Neural crest cell (in vitro differentiated cells): ENCODE data around the gene MROH2A. TPM values are rescaled to one million over a fixed set of nuclear protein-coding genes. Genes with fewer than 3 reads are reported as not detected.
"Not testable (repeated sequence)": the region's sequence is repeated elsewhere in the genome, so short reads cannot be mapped to it uniquely, and the experiment has no call there.

Experiments used
- DNase-seq: peaks from one replicate; pipeline ENCODE4 v3.0.0; 2021; ENCODE audit warnings: low read depth, mixed read lengths, low spot score
- H3K27ac Mint-ChIP-seq: one replicate; pipeline ENCODE4 v1.8.0; 2021; ENCODE audit warnings: mild to moderate bottlenecking, mixed read lengths; ENCODE audit not compliant: unreplicated experiment
- H3K27me3 Mint-ChIP-seq: 2 replicates; pipeline ENCODE4 v1.8.0; 2021; ENCODE audit warnings: low read depth, mild to moderate bottlenecking, mixed read lengths
- H3K36me3 Mint-ChIP-seq: 2 replicates; pipeline ENCODE4 v1.8.0; 2021; ENCODE audit warnings: low read depth, mild to moderate bottlenecking, mixed read lengths
- H3K4me1 Mint-ChIP-seq: 2 replicates; pipeline ENCODE4 v1.8.0; 2021; ENCODE audit warnings: mixed read lengths
- H3K4me3 Mint-ChIP-seq: one replicate; pipeline ENCODE4 v1.8.0; 2021; ENCODE audit warnings: mild to moderate bottlenecking, mixed read lengths
- H3K9me3 Mint-ChIP-seq: 2 replicates; pipeline ENCODE4 v1.8.0; 2021; ENCODE audit warnings: mixed read lengths
- CTCF ChIP-seq: fragments of 200-600 bp; sonication (generic); conservative IDR thresholded peaks from 2 replicates; pipeline ENCODE4 v1.5.0; 2021; ENCODE audit warnings: antibody characterized with exemption, mild to moderate bottlenecking
- total RNA-seq: library from RNA; stranded (reverse); gene quantifications from 2 replicates; pipeline ENCODE4 v1.2.1, GENCODE V29; 2021

MROH2A gene
- total RNA-seq, 1 donor from 2014 or later: not detected

- Mint-ChIP-seq H3K27ac (no peak overlapping the region), H3K4me3 (no peak overlapping the region), H3K36me3 (peaks cover 3% of the 10 kb centered on the region), H3K9me3 (peaks cover 6% of the 10 kb centered on the region), H3K4me1 (no peaks in the 10 kb centered on the region), H3K27me3 (peaks cover 3% of the 10 kb centered on the region)
- no peak for TF ChIP-seq CTCF
- DNase-seq: no peak
Measured at GRCh38 chr2:233743464-233744259, 34.5 kb upstream of the MROH2A start.

DNA sequence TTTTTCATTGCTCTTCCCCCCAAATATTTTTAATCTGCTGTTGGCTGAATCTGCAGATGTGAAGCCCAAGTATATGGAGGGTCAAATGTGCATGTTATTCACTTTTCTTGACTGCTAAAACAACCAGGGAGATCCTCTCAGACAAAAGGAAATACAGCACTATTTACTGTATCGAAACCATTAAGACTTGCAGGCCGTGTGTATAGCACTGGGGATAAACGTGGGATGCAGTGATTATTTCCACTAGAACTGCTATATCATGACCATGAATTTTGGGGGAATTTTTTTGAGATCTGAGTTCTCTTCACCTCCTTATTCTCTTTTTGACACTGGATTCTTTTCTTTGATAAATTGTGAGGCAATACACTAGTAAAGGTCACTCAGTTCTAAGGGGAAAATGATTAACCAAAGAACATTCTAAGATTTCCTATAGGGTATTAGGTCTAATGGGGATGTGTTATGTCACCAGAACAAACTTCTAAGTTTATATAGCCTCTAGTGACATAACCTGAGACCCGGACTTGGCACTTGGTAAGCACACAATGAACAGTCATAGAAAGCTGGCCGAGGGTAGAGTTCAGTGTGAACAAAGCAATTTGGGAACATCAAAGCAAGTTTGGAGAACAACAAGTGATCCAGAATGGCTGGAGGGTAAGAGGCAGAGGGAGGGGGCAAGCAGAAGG lies 32.9 kb upstream of the MROH2A start:
- Mint-ChIP-seq H3K4me1 (no peaks in the 10 kb centered on the region), H3K27ac (no peak overlapping the region), H3K27me3 (peaks cover 3% of the 10 kb centered on the region), H3K9me3 (peaks cover 14% of the 10 kb centered on the region), H3K4me3 (no peak overlapping the region), H3K36me3 (peaks cover 9% of the 10 kb centered on the region)
- TF ChIP-seq CTCF: no peak
- no peak for DNase-seq

- not testable (repeated sequence) for H3K36me3 Mint-ChIP-seq, H3K27me3 Mint-ChIP-seq, H3K4me1 Mint-ChIP-seq, H3K4me3 Mint-ChIP-seq, DNase-seq, H3K27ac Mint-ChIP-seq
- H3K9me3 Mint-ChIP-seq: peaks cover 14% of the 10 kb centered on the region
Measured at GRCh38 chr2:233745838-233746237, 32.3 kb upstream of the MROH2A start.

GRCh38 chr2:233746475-233747282 lies 31.5 kb upstream of the MROH2A start:
- H3K4me3 Mint-ChIP-seq: no peak overlapping the region
- no peak for DNase-seq
- no peaks in the 10 kb centered on the region for H3K4me1 Mint-ChIP-seq
- TF ChIP-seq CTCF: no peak
- peaks cover 14% of the 10 kb centered on the region for H3K36me3 Mint-ChIP-seq
- H3K27ac Mint-ChIP-seq: no peak overlapping the region
- H3K27me3 Mint-ChIP-seq: peaks cover 3% of the 10 kb centered on the region
- peaks cover 18% of the 10 kb centered on the region for H3K9me3 Mint-ChIP-seq

- Mint-ChIP-seq H3K27ac (no peak overlapping the region), H3K4me1 (no peaks in the 10 kb centered on the region), H3K4me3 (no peak overlapping the region), H3K27me3 (peaks cover 3% of the 10 kb centered on the region), H3K36me3 (peaks cover 19% of the 10 kb centered on the region), H3K9me3 (peaks cover 20% of the 10 kb centered on the region)
- no peak for TF ChIP-seq CTCF
- DNase-seq: no peak
Measured at GRCh38 chr2:233747283-233747544, 30.9 kb upstream of the MROH2A start.

- Mint-ChIP-seq H3K9me3 (peaks cover 27% of the 10 kb centered on the region), H3K36me3 (peaks cover 19% of the 10 kb centered on the region)
- H3K4me3 Mint-ChIP-seq, DNase-seq, H3K4me1 Mint-ChIP-seq, H3K27me3 Mint-ChIP-seq, H3K27ac Mint-ChIP-seq: not testable (repeated sequence)
Measured at GRCh38 chr2:233750689-233751088, 27.4 kb upstream of the MROH2A start.

DNA sequence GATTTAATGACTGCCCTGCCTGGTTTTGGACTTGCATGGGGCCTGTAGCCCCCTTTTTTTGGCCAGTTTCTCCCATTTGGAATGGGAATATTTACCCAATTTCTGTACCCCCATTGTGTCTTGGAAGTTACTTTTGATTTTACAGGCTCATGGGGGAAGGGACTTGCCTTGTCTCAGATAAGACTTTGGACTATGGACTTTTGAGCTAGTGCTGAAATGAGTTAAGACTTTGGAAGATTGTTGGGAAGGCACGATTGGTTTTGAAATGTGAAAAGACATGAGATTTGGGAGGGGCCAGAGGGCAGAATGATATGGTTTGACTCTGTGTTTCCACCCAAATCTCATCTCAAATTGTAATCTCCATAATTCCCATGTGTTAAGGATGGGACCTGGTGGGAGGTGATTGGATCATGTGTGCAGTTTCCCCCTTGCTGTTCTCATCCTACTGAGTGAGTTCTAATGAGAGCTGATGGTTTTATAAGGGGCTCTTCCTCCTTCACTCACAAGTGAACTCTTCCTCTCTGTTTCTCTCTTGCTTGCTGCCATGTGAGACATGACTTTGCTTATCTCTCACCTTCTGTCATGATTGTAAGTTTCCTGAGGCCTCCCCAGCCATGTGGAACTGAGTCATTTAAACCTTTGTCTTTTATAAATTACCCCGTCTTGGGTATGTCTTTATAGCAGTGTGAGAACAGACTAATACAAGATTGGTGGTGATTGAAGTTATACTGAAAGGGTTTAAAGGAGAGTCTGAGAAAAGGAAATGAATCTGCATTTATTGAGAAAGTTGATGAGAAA lies 26.7 kb upstream of the MROH2A start:
- not testable (repeated sequence) for H3K4me3 Mint-ChIP-seq, DNase-seq, H3K27me3 Mint-ChIP-seq, H3K27ac Mint-ChIP-seq, H3K4me1 Mint-ChIP-seq
- H3K36me3 Mint-ChIP-seq: peaks cover 19% of the 10 kb centered on the region
- peaks cover 27% of the 10 kb centered on the region for H3K9me3 Mint-ChIP-seq
